HT1080 (cell line): ENCODE data around the gene CEACAM1. TPM values are rescaled to one million over a fixed set of nuclear protein-coding genes. Genes with fewer than 3 reads are reported as not detected.
"Not testable (repeated sequence)": the region's sequence is repeated elsewhere in the genome, so short reads cannot be mapped to it uniquely, and the experiment has no call there.

Source experiments
- DNase-seq: peaks from one replicate; pipeline ENCODE4 v3.0.0-alpha.2; 2015; ENCODE audit warnings: low read depth
- small RNA-seq: library from RNA; depleted of rRNA; stranded (forward); fragments of <200 nt; gene quantifications from one replicate; pipeline ENCODE3, GENCODE V24; 2014
- total RNA-seq: library from RNA; depleted of rRNA; stranded (reverse); fragments of >200 nt; shearing (Covaris generic); gene quantifications from 2 replicates; pipeline ENCODE4 v1.2.3, GENCODE V29; 2014; rRNA removed

Gene CEACAM1
- total RNA-seq, 1 experiment from 2014 or later, result not detected

DNA sequence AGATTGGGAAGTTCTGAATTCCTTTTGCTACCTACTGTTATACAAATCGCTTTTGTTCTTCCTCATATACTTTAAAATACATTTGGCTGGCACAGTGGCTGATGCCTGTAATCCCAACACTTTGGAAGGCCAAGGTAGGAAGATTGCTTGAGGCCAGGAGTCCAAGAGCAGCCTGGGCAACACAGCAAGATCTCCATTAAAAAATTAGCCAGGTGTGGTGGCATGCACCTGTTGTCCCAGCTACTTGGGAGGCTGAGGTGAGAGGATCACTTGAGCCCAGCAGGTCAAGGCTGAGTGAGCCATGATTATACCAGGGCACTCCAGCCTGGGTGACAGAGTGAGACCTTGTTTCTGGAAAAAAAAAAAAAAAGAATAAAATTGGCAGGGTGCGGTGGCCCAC, 51.2 kb downstream of the CEACAM1 start:
- no peak for DNase-seq

DNA sequence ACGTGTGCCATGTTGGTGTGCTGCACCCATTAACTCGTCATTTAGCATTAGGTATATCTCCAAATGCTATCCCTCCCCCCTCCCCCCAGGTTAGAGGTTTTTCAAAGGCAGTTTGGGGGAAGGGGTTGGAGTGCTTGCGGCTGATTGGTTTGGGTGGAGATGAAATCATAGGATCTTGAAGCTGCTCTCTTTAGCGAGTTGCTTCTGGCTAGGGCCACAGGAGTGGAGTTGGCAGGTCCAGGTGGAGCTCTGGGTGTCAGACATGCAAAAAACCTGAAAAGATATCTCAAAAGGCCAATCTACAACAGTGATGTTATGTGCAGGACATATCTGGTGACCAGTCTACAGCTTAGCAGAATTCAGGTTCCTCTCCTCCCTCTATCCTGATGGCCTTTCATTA, 52.9 kb downstream of the CEACAM1 start:
- no peak for DNase-seq

DNA sequence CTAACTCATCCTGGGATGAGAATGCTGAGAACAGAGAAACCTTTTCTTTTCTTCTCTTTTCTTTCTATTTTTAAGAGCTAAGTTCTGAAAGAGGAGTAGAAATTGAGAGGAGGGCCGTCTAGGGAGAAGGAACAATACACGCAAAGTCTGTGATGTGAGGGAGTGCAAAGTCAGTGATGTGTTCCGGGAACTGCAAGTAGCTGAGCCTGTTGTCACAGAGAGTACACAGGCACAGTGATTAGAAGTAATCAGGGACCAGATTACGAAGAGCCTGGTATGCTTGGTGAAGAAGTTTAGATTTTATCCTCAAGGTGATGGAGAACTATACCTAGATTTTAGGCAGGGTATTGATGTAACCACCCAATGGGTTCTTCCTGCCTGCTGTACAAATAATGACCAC, 53.5 kb downstream of the CEACAM1 start:
- DNase-seq, result no peak

DNA sequence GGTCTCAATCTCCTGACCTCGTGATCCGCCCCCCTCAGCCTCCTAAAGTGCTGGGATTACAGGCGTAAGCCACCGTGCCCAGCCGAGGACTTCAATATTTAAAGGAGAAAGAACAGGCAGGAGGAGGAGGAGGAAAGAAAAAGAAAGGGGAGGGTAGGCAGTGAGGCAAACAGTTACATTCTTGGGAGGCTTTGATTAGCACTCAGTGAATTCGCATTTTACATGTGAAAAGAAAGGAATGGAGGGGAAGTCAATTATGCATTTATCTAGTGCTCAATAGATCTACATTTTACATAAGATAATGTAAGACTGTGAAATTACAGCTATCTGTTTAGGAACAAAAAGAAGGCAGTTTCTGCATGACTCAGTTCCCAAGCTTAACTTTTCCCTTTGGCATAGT, 54.6 kb downstream of the CEACAM1 start:
- DNase-seq, result no peak

- DNase-seq, result no peak
Measured at GRCh38 chr19:42472402-42473147, 55.7 kb downstream of the CEACAM1 start.

DNA sequence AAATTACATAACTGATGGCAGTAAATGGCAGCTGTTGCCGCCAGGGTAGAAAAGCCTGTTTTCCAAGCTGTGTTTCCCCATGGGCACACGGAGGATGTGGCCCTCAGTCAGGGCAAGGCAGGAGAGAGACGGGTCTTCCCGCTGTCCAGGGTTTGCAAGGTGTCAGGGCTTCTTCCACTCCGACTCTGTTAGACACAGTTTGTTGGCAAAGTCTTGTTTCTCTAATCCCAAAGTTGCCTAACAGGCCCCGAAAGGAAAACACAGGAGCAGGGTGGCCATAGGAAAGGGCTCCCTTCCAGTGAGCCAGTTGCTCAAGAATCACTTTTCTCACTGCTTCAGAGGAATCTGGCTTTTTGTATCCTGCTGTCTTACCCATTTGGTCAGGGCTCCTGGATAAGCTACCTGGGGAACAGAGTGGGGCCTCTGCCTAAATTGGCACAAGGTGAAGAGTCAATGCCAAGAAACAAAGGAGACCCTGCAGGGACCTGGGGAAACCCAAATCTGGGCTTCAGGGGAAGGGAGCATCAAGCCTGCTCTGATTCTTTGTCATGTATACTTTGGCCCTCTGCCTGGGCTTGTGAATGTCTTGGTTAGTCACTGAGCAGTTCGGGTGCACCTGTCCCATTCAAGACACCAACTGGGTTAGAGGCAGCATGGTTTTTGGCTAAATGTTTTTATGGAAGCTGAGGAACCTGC, 56.6 kb downstream of the CEACAM1 start:
- DNase-seq, result no peak

- peak; percentile 11 for DNase-seq
Measured at GRCh38 chr19:42469311-42470235, 58.7 kb downstream of the CEACAM1 start.

DNA sequence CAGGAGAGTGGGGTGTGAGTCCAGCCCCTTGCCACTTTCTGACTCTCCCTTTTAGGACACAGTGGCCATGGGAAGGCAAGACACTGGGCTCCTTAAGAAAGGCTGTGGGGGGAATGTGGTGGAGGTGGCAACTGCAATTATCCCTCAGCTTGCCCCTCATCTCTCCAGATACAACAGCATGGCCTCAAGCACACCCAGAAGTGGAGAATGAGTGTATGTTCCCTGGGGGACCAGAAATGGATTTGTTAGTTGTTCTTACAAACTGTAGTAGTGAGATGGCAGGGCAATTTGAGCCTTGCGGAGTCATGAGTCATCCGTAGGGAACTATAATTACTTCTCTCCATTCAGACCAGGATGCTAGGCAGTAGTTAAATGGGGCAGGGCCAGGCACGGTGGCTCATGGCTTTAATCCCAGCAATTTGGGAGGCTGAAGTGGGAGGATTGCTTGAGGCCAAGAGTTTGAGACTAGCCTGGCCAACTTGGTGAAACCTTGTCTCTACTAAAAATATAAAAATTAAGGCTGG, 59.9 kb downstream of the CEACAM1 start:
- DNase-seq, result peak; percentile 75

GRCh38 chr19:42467183-42467760, 61.0 kb downstream of the CEACAM1 start:
- DNase-seq, result no peak

DNA sequence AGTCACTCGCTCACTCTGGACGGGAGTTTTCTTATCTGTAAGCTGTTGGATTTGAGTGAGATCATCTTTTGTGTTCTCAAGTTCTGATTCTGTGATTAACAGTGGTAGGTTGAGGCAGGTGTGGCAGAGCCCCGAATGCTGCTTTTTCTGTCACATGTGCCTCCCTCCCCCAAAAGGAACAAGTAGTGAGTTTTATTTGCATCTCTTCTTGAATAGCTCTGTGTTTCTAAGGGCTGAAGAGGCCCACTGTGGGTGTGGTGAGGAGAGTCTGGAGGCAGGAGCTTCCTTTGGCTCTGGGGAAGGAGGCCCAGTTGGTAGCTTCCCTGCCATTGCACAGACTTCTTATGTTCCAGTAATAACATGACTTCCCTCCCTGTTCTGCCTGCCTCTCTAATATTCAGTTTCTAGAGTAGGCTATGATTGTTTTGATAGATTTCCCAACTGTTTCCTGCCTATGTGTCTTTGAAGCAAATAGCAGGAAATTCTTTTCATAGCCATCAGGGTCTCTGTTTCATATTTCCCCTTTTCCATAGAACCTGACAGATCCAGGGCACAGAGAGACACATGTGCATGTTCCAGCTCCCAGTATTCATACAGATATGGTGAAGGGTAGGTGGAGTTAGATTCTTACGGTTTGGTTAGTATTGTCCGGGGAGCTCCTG, 61.6 kb downstream of the CEACAM1 start:
- DNase-seq, result no peak

GRCh38 chr19:42465827-42466280, 62.4 kb downstream of the CEACAM1 start:
- no peak for DNase-seq

DNA sequence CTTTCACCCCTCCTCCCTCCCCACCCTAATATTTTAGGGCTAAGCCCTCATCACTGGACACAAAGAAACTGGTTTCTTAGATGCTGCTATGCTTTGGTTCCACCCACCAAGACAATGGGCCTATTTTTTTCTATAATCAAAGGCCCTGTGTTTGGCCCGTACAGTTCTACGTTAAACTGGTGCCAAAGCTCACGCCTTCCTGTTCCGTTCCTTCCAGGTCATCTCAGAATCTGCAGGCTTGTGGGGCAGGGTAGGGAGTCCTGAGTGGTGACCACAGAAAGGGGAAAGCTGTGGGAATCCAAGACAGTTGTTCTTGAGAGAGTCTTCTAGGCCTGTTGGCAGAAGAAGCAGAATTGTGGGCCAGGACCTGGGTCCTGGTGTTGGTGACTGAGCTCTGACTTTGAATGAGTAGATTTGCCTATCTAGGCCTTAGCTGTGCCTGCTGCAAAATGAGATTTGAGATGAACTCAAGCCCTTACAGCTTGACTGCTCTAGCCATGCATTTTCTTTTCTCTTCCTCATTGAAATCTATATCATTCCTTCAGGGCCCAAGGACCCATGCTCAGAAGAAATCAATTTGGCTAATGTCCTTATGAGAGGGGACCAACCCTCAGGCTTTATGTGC, 66.5 kb downstream of the CEACAM1 start:
- no peak for DNase-seq

DNA sequence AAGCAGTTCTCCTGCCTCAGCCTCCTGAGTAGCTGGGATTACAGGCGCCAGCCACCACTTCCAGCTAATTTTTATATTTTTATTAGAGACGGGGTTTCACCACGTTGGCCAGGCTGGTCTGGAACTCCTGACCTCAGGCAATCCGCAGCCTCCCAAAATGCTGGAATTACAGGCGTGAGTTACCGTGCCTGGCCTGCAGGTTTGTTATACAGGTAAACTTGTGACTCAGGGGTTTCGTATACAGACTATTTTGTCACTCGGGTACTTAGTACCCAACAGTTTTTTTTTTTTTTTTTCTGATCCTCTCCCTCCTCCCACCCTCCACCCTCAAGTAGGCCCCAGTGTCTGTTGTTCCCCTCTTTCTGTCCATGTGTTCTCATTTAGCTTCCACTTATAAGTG, 67.0 kb downstream of the CEACAM1 start:
- not testable (repeated sequence) for DNase-seq

- no peak for DNase-seq
Measured at GRCh38 chr19:42459926-42460325, 68.4 kb downstream of the CEACAM1 start.

Small RNA genes within 50 kb of the gene (small RNA-seq; reads per million reads assigned to genes)
- gene RNU4-60P, result not detected

Other genes starting within 250 kb of the CEACAM1 start
- gene PRR19, start 226.3 kb downstream of the CEACAM1 start, total RNA-seq, result 1.2 and 2.8 TPM in 2 replicates
- gene PAFAH1B3, start 225.9 kb downstream of the CEACAM1 start, total RNA-seq, result 98.5 and 110 TPM in 2 replicates
- 0.37 and 1.1 TPM in 2 replicates for gene TMEM145, start 215.2 kb downstream of the CEACAM1 start, total RNA-seq
- gene MEGF8, start 202.8 kb downstream of the CEACAM1 start, total RNA-seq, result 13.2 TPM in 2 replicates
- not detected in 2 replicates for gene CNFN, start 138.2 kb downstream of the CEACAM1 start, total RNA-seq
- gene LIPE, start 101.1 kb downstream of the CEACAM1 start, total RNA-seq, result not detected in 2 replicates
- not detected in 2 replicates for gene CXCL17, start 85.5 kb downstream of the CEACAM1 start, total RNA-seq
- gene CEACAM8, start 66.4 kb upstream of the CEACAM1 start, total RNA-seq, result not detected in 2 replicates
- gene PSG3, start 212.0 kb upstream of the CEACAM1 start, total RNA-seq, result not detected in 2 replicates
- gene PSG8, start 237.2 kb upstream of the CEACAM1 start, total RNA-seq, result 0.10 TPM in 1 of 2 replicates, not detected in the other